ENCODE results near the gene ITPR2.
"Not testable (repeated sequence)": the region's sequence is repeated elsewhere in the genome, so short reads cannot be mapped to it uniquely, and the experiment has no call there.

ITPR2 gene

DNA sequence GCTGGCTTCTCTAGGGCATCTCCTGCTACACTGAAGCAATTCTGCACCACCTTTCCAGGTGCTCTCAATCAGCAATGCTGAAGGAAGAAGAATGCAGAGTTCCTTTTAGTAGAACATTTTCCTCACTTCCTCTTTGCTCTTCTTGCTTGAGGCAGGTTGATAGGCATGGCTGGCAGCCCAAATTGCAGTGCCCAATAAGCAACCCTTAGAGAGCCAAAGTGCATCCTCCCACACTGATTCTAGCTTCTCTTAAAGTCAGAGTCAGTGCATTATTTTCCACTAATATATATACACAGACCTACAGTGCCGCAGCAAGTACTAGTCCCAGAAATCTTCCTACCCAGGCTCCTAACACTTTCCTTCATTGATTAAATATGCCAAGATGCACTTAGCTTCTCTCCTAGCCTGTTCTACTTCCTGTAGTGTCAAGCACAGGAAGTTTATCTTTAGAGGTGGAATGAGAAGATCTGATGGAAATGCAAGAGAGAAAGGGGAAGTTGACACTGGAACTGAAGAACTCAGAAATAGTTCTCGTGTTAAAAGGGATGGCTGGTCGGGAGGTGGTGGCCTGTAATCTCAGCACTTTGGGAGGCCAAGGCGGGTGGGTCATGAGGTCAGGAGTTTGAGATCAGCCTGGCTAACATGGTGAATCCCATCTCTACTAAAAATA, 504.9 kb downstream of the ITPR2 start:
- no peak for DNase-seq

DNA sequence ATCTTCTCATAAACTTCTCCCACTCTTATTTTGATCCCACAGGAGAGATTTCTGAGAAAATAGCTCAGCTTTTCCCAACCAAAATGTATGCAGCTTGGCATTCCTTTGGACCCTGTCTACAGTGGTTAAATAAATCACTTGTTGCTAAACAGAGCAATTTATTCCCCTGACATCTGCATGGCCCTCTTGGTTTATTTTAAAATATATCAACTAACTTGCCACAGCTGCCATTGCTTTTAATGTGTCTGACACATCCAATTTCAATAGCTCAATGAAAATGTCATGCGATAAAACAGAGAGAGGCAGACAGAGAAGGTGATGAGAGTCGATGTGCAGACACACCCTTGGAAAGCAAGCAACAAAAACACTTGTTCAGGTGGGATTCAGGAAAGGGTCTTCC, 509.3 kb downstream of the ITPR2 start:
- DNase-seq = no peak

DNA sequence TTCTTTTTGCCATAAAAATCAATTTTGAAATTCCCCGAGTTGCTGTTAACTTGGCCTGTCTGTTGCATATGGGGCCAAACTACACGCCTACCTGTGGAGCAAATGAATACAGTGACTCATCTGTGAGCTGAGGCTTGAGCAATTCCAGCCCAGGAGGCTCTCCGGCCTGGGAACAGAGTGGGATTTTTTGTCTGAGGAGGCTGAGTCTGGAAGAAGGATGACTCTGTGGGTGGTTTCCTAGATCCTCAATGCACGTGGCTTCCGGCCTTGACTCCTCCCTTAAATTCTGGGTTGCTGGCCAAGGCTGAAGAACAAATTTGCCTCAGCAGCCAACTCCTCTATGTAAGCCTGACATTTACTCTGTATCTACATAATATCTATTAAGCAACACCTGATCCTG, 513.5 kb downstream of the ITPR2 start:
- no peak for DNase-seq

DNA sequence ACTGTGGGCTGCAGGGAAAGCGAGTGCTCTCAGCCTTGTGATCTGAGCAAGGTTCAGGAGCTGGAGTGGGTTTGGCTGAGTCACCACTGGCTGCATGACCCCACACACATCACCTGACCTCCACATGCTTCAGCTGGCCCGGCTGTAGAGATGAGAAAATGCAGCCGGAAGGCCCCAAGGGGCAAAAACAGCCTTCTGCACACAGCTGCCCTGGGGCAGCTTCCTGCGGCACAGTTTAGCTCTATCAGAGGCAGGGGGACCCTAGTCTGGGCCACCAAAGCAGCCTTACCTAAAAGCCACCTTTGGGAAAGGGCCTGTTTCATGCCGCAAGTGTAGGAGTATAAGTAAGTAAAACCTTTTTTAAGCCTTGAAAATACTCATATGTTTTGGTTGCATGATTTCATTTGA, 514.3 kb downstream of the ITPR2 start:
- DNase-seq = no peak

DNA sequence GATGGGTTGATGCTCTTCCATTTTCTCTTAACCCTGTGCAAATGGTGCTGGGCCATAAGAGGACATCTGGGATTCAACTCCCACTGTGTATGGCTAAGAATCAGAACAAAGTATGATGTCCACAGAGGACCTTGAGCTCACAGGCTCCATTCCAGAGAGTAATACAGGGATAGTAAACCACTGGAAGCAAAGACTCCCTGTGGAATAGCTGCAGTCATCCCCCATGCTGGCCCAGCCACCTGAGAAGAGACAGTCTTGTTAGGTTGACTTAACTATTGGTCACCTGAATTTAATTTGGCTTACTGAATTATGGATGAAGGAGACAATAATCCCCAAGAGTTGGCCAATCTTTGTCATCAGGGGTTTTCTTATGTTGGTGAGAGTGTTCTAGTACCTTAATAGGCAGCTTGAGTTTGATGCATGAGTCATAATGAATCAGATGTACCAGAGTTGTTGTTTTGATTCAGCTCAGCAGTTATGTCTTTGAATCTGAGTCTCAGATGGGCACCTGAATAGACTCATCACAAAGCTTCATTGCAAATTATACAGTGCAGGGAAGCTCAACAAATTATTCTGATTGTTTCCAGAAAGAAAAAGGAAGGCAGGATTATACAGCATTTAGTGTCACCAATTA, 514.9 kb downstream of the ITPR2 start:
- no peak for DNase-seq

DNA sequence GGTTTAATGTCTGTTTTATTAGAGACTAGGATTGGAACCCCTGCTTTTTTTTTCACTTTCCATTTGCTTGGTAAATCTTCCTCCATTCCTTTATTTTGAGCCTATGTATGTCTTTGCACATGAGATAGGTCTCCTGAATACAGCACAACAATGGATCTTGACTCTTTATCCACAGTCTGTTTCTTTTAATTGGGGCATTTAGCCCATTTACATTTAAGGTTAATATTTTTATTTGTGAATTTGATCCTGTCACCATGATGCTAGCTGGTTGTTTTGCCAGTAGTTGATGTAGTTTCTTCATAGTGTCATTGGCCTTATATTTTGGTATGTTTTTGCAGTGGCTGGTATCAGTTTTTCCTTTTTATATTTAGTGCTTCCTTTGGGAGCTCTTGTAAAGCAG, 518.9 kb downstream of the ITPR2 start:
- not testable (repeated sequence) for DNase-seq

DNA sequence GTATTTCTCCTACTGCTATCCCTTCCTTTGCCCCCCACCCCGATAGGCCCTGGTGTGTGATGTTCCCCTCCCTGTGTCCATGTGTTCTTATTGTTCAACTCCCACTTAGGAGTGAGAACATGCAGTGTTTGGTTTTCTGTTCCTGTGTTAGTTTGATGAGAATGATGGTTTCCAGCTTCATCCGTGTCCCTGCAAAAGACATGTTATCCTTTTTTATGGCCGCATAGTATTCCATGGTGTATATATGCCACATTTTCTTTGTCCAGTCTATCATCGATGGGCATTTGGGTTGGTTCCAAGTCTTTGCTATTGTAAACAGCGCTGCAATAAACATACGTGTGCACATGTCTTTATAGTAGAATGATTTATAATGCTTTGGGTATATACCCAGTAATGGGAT, 522.5 kb downstream of the ITPR2 start:
- DNase-seq = not testable (repeated sequence)

DNA sequence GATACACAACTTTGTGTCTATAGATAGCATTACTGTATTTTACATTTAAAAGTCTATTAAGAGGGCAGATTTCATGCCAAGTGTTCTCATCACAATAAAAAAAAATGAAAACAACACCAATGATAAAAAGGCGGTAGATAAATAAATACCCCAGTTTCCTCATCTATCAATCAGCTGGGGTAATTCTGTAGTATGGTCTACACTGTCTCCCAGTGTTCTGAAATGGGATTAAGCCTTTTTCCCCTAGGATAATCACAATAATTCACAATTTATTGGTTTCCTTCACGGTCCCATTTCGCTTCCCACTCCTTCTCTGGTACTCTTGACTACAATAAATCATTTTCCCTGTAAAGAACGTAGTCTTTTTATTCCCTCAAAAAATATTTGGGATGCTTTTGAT, 523.4 kb downstream of the ITPR2 start:
- DNase-seq = no peak

DNA sequence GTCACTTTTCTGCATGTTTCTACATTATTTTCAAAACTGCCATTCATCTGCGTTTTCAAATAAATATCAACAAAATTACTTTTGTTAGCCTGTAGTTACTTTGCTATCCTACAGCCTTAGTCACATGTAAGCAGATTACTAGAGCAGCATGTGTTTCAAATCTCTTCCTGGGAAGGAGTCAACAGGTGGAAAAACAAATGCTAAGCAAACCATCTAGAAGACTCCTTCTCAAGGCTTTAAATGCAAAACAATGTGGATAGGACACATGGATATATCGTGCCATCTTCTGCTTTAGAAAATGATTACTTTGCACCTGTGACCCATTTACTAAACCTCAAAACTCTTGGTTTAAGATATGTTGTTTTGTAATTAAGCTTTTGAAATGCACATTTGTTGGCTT, 528.7 kb downstream of the ITPR2 start:
- DNase-seq = no peak

DNA sequence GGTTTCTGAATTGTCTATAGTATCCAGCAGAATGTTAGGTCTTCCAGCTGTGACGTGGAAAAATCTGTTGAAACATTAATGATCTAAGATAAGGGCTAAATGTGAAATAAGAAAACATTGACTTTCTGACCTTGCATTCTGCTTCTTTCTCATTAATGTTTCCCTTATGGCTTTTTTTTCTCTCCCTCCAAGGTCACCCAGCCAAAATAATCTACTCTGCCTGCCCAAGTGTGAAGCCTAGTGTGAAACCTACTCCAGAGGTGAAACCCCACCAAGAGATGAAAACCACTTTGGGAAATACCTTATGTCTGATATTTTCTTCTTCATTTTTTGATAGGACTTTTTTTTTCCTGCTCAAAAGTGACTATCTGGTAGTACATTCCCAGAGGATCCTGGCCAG, 529.6 kb downstream of the ITPR2 start:
- no peak for DNase-seq

DNA sequence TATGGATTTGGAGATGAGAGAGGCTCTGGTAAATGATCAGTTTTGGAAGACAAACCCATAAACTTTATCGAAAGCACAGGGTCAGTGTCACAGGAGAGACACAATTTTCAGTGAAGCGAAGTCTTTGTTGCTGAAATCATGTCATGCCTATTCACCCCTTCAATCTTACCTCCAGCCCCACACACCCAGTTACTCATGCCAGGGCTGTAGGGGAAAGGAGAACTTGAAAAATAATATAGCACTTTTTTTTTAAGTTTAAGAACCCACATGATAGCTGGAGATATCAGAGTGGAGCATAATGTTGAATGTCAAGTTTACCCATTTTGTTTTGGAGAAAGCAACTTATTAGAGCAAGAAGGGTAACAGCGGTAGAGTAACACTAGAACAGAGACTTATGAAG, 530.2 kb downstream of the ITPR2 start:
- DNase-seq = no peak

DNA sequence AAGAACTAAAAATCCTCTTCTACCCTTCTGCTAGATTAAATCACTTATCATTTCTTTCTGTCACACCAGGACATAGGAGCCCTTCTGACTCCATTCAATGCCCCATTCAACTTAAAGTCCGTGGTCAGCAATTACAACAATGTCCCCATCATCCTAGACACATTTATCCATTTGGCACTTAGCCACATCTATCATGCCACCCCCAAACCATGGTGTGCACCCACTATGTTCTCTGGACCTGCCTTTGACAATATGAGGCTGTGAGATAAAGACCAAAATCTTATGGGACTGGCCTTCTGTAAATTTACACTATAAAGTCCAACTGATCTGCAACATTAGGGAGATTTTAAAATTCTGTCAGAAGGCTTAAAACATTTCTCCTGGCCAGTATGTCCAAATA, 533.2 kb downstream of the ITPR2 start:
- no peak for DNase-seq

DNA sequence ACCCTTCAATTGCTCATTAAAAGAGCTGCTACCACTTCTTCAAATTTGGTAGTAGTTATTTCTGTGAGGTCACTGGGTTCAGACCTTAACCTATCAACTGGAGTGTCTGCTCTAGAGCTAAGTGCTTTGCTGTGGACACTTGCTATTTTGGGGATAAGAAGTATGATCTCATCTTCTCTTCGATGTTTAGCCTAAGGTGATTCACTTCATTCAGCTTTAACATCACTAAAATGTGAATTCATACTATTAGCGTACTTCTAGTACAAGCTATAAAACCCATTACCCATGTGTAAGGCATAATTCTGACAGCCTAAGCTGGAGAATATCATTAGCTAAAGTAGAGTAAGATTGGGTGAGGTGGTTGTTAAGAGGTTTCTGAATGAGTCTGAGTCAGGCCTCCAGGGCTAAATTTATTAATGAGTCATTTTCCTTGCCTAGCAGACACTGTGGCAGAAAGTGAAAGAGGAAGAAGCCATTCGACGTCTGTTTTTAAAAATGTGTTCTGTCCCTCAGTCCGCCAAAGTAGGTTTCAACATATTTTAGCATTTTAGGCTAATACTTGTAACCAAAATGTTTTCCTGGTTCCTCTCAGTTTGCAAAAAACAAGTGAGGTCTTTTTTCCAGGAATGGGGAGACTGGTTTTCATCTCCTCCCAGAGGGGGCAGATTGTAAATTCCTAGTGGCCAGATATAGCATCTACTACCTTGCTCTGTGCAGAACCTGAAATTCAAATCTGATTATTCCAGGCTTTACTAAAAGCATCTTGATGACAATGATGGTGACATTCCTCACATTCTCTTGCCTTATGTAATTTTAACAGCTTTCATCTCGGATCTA, 534.0 kb downstream of the ITPR2 start:
- DNase-seq = peak in 1 of 3 experiments; percentile 7

DNA sequence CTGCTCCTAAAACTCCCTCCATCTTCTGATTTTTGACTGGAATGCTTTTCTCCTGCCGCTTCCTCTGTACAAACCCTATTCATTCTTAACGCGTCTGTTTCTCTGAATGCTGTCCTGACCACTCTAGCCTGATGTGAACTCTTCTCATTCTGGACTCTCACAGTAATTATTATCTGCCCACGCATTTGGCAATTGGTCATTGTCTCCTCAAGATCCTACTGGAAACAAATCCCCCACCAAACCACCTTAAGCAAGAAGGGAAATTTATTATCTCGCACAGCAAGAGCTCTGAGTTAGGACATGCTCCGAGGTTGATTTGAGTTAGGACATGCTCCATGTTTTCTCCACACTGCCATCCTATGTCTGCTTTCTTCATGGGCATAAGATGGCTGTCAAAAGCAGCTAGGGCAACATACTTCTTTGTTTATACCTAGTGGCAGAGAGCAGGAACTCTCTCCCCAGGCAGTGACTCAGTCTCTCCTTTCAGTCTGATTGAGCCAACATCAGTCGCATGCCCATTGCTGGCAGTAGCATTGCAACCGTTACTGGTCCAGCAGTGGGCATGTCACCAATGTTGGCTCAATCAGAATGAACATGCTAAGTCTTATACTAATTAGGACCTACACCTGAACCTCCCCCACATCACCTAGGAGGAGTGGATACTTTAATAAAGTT, 535.5 kb downstream of the ITPR2 start:
- DNase-seq = no peak

DNA sequence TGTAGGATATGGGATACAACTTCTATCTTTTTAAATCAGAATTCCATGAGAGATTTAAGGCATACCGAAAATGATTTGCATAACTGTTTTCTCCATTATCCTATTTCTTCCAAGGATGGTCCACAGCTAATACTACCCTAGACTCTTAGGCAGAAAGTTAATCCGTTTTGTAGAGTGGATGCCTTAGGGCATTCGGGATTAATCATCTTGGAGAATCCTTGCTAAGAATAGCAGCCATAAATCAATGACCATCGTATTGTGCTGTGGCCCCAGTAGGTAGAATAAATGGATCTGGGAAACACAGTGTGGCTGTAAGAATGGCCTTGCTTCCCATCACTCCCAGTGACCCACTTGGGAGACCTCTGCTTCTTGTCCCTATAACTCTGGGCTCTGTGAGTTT, 538.0 kb downstream of the ITPR2 start:
- no peak for DNase-seq

DNA sequence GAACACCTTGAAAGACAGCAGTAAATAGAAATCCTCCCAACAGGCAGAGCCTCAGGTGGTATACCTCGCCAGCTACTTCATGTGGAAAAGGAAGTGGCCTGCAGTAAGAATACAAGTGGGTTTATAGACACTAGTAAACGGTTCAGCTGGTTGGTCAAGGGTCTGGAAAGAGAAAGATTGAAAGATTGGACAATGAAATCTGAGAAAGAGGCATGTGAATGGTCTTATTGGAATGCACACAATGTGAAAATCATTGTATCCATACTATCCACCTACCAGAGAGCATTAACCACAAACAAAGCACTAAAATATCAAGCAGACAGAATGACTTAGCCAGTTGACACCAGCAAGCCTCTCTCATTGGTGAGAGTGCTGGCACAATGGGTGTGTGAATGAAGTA, 539.4 kb downstream of the ITPR2 start:
- DNase-seq = no peak

DNA sequence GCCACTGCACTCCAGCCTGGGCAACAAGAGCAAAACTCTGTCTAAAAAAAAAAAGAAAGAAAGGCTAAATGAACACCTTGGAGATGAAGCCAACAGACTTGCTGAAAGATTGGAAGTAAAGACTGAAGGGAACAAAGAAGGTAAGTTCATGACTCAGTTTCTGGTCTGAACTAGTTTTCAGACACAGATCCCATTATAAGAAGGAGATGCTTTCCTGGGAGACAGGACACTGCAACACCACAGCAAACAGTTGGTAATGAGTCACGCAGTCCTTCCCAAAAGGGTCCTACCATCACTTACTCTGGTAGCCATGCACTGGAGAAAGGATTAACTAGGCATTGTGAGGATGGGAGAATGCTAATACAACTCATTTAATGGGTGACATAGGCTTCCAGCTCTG, 540.4 kb downstream of the ITPR2 start:
- DNase-seq = no peak

DNA sequence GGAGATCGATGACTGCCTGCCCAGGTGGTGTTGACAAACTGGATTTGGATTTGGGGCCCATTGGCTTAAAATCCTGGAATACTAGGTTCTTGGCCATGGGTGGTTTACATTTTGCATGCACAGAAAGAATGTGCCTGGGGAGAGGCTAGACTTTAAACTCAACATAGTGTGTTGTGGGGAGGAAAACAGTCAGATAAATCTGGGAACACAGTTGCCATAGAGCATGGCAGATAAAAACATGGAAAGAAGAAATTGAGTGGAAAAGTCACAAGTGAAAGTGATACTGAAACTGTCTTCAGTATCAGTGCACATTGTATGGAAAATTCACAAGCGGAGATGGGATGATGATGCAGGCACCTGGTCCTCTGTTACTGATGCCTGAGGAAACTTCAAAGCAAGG, 542.4 kb downstream of the ITPR2 start:
- DNase-seq = no peak

DNA sequence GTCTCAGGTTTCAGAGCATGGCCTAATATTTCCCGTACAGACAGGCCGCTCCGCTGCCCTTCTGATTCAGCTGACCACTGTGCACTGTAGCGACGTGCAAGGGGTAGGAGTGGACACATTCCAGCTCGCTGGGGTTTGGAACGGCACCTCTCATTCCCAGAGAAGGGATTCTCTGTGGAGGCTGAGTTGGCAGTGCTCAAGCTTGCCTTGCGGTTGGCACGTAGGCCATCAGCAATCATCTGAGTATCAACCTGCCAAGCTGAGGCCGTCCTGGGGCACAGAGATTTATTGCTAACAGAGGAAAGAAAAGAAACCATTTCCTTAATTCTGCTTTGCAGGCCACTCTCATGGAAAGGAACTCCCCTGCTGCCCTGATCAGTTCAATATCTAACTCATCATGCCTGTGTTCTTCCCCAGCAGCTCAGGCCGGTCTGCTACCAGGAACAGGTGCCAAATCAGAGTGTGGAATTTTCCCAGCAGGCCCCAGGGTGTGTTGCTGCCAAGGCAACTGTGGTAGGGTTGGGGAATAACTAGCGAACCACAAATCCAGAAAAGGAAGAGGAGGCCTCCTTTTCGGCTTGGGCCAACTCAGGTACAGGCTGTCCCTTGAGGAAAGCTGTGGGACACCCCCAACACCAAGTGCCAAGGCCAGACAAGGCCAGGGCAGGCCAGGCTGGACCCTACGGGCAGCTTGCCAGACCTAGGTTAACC, 545.2 kb downstream of the ITPR2 start:
- no peak for DNase-seq

All from NCI-H1417 (cell line).